Left ventricle myocardium inferior (tissue), 1 donor: Measurements from ENCODE around the gene SNX22. TPM values are rescaled to one million over a fixed set of nuclear protein-coding genes. Genes with fewer than 3 reads are reported as not detected.

ENCODE experiments used
- DNase-seq: peaks from one replicate; pipeline ENCODE4 v3.0.0-alpha.2; 2020
- H3K27ac ChIP-seq: fragments of 200-600 bp; replicated peaks from 2 replicates; pipeline ENCODE4 v1.8.0; 2021
- H3K27me3 ChIP-seq: fragments of 200-600 bp; 2 replicates; pipeline ENCODE4 v1.8.0; 2021; ENCODE audit warnings: low read depth
- H3K36me3 ChIP-seq: fragments of 200-600 bp; 2 replicates; pipeline ENCODE4 v1.8.0; 2021
- H3K4me1 ChIP-seq: fragments of 200-600 bp; 2 replicates; pipeline ENCODE4 v1.8.0; 2021
- H3K4me3 ChIP-seq: fragments of 200-600 bp; 2 replicates; pipeline ENCODE4 v1.8.0; 2021; ENCODE audit warnings: mild to moderate bottlenecking, moderate library complexity
- H3K9me3 ChIP-seq: fragments of 200-600 bp; replicated peaks from 2 replicates; pipeline ENCODE4 v1.8.0; 2021
- CTCF ChIP-seq: fragments of 200-600 bp; IDR thresholded peaks from 2 replicates; pipeline ENCODE4 v1.8.0; 2021; ENCODE audit warnings: antibody characterized with exemption, mild to moderate bottlenecking, borderline replicate concordance
- intact Hi-C: fragments of 100-400 bp; cut with micrococcal nuclease; formaldehyde crosslinking; loops from one replicate; pipeline ENCODE4 v1.11.0; 2022
- total RNA-seq: library from RNA; stranded (reverse); fragmentation: NEBNext Ultra II Directional; extraction: Animal tissue kit (Norgen Biotek cat#: 25700); gene quantifications from one replicate; pipeline ENCODE4 v1.2.1, GENCODE V29; 2021
- donor health status: DM: no; HTN: yes; CAD: no; lungs with severe emphysema.

SNX22 gene
- total RNA-seq, 1 donor from 2014 or later, result 2.0 TPM

- H3K9me3 ChIP-seq, result no peaks in the 10 kb centered on the region
- peaks cover 44% of the 10 kb centered on the region for H3K36me3 ChIP-seq
- peak overlapping the region; percentile 94 for H3K27ac ChIP-seq
- intact Hi-C loops, result no loop called here
- TF ChIP-seq CTCF, result peak; percentile 99
- DNase-seq, result peak; percentile 90
- peaks cover 21% of the 10 kb centered on the region for H3K27me3 ChIP-seq
- H3K4me3 ChIP-seq, result peak overlapping the region; percentile 73
- H3K4me1 ChIP-seq, result peaks cover 65% of the 10 kb centered on the region
These were observed 2.2 kb downstream of the SNX22 start for GRCh38 chr15:64153480-64154367.

DNA sequence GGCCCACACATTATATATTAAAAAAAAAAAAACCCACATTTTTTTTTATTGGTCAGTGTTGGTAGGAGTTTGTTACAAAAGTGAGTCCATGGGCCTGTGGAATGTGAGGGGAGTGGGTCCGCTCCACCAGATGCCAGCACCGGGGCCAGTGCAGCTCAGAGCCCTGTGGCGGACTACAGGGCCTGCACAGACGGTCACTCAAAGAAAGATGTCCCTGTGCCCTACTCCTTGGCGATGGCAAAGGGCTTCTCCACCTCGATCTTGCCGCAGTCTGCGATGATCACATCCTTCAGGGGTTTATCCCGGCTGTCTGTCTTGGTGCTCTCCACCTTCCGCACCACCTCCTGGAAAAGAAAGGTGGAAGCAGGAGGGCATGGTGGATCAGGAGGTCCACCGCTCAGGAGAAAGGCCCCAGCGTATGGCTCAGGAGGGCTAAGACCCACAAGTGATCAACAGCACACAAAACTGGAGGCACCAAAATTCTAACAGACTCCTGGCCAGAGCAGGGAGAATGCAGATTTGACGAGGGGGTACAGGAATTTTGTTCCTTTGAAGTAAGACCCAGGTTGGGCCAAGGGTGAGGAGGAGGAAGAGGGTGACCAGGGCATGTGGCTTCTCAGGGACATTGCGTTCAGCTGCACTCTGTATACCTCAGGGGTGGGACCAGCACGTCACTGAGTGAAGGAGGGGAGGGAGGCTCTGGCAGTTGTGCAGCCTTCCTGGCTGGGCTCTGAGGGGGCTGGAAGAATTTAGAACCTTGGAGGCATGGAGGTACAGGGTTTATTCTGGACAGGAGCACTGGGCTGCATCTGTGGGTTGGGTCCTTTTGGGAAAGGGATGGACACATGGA, 4.5 kb downstream of the SNX22 start:
- intact Hi-C loops, result no loop called here
- Histone ChIP-seq H3K4me1 (peaks cover 86% of the 10 kb centered on the region), H3K4me3 (no peak overlapping the region)

DNA sequence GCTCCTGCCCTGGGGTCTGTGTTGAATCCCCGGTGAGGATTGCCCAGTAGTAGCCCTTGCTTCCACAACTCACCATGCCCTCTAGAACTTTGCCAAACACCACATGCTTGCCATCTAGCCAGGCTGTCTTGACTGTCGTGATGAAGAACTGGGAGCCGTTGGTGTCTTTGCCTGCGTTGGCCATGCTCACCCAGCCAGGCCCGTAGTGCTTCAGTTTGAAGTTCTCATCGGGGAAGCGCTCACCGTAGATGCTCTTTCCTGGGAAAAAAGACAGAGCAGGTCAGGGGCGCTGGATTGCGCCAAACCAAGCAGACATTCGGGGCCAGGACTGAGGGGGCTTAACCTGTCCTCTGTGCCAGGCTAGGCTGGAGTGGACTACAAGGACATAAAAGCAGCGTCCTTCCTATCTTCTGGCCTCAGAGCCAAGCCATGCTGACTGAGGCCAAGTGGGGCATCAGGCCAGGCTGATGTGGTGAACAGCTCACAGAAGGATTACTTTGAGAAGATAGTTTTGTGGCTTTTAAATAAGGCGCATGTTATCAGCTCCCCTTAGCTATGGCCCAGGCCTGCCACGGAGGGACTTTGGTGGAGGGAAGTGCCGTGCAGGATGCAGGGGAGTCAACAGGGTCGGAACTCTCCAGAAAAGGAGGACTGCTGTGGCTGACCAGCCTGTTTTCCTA, 5.3 kb downstream of the SNX22 start:
- no peak for DNase-seq
- no peak overlapping the region for H3K4me3 ChIP-seq
- no peak for TF ChIP-seq CTCF
- intact Hi-C loops, result no loop called here
- H3K9me3 ChIP-seq, result no peaks in the 10 kb centered on the region
- peaks cover 75% of the 10 kb centered on the region for H3K36me3 ChIP-seq
- peak overlapping the region; percentile 94 for H3K27ac ChIP-seq
- peaks cover 86% of the 10 kb centered on the region for H3K4me1 ChIP-seq
- peaks cover 16% of the 10 kb centered on the region for H3K27me3 ChIP-seq

More for the DNA sequence above, 4.5 kb downstream of the SNX22 start:
- H3K27me3 ChIP-seq, result peaks cover 21% of the 10 kb centered on the region
- TF ChIP-seq CTCF, result no peak
- no peak for DNase-seq
- no peaks in the 10 kb centered on the region for H3K9me3 ChIP-seq
- H3K27ac ChIP-seq, result peak overlapping the region; percentile 94
- peaks cover 67% of the 10 kb centered on the region for H3K36me3 ChIP-seq

- peak overlapping the region; percentile 94 for H3K27ac ChIP-seq
- no peak for DNase-seq
- no peaks in the 10 kb centered on the region for H3K9me3 ChIP-seq
- TF ChIP-seq CTCF, result no peak
- peaks cover 86% of the 10 kb centered on the region for H3K4me1 ChIP-seq
- peaks cover 76% of the 10 kb centered on the region for H3K36me3 ChIP-seq
- H3K27me3 ChIP-seq, result peaks cover 8% of the 10 kb centered on the region
- peak overlapping the region; percentile 89 for H3K4me3 ChIP-seq
- intact Hi-C loops, result no loop called here
These were observed 6.1 kb downstream of the SNX22 start for GRCh38 chr15:64157599-64158125.
